Smooth muscle cell (in vitro differentiated cells): ENCODE data around the gene PPP2R2C. TPM values are rescaled to one million over a fixed set of nuclear protein-coding genes. Genes with fewer than 3 reads are reported as not detected.

Experiments used
- DNase-seq: peaks from one replicate; lab custom pipeline; 2025; ENCODE audit not compliant: unreplicated experiment; lab: John Stamatoyannopoulos, UW
- H2AFZ ChIP-seq: fragments of 200-600 bp; sonication (generic); 2 replicates; pipeline ENCODE4 v1.6.0; 2016; ENCODE audit warnings: antibody characterized with exemption, low read depth, mild to moderate bottlenecking
- H3F3A ChIP-seq: fragments of 200-600 bp; sonication (generic); 2 replicates; pipeline ENCODE4 v1.6.0; 2017; ENCODE audit warnings: antibody characterized with exemption, low read depth
- H3K27ac ChIP-seq: fragments of 200-600 bp; sonication (generic); 2 replicates; pipeline ENCODE4 v1.5.1; 2016; ENCODE audit warnings: low read depth, mild to moderate bottlenecking
- H3K27me3 ChIP-seq: fragments of 200-600 bp; sonication (generic); 2 replicates; pipeline ENCODE4 v1.6.1; 2016; ENCODE audit warnings: low read depth, mild to moderate bottlenecking
- H3K36me3 ChIP-seq: fragments of 200-600 bp; sonication (generic); 2 replicates; pipeline ENCODE4 v1.5.1; 2016; ENCODE audit warnings: low read depth
- H3K4me1 ChIP-seq: fragments of 200-600 bp; sonication (generic); 2 replicates; pipeline ENCODE4 v1.5.1; 2016; ENCODE audit warnings: low read depth
- H3K4me2 ChIP-seq: fragments of 200-600 bp; sonication (generic); 2 replicates; pipeline ENCODE4 v1.6.0; 2016; ENCODE audit warnings: mild to moderate bottlenecking
- H3K4me3 ChIP-seq: fragments of 200-600 bp; sonication (generic); 2 replicates; pipeline ENCODE4 v1.5.1; 2016; ENCODE audit warnings: mild to moderate bottlenecking
- H3K79me2 ChIP-seq: fragments of 200-600 bp; sonication (generic); 2 replicates; pipeline ENCODE4 v1.6.0; 2016; ENCODE audit warnings: low read depth, mild to moderate bottlenecking
- H3K9ac ChIP-seq: fragments of 200-600 bp; sonication (generic); 2 replicates; pipeline ENCODE4 v1.6.0; 2016; ENCODE audit warnings: low read depth
- H3K9me3 ChIP-seq: fragments of 200-600 bp; sonication (generic); replicated peaks from 2 replicates; pipeline ENCODE4 v1.5.1; 2016; ENCODE audit warnings: low read depth
- H4K20me1 ChIP-seq: fragments of 200-600 bp; sonication (generic); 2 replicates; pipeline ENCODE4 v1.6.0; 2016; ENCODE audit warnings: low read depth
- WGBS: methylation state at CpG from one replicate; pipeline ENCODE4 v1.1.7; 2016; ENCODE audit warnings: low lambda C conversion rate; 5-methylcytosine and 5-hydroxymethylcytosine counted together
- polyA plus RNA-seq: library from polyadenylated mRNA; unstranded; fragments of >200 nt; fragmentation: Nextera tagmentation; extraction: Ambion mirVana; gene quantifications from 2 replicates; pipeline ENCODE4 v1.2.1, GENCODE V29; 2016
- total RNA-seq: library from RNA; depleted of rRNA; stranded (reverse); fragments of >200 nt; gene quantifications from 2 replicates; pipeline ENCODE4 v1.2.3, GENCODE V29; 2014
- TF ChIP-seq, protein P1 (sequence below): fragments of 200-600 bp; sonication (generic); IDR thresholded peaks from 2 replicates; pipeline ENCODE4 v1.5.1; 2017; ENCODE audit warnings: borderline replicate concordance, mild to moderate bottlenecking, antibody characterized with exemption; ENCODE audit not compliant: insufficient read depth, poor library complexity, severe bottlenecking

The PPP2R2C gene
- total and polyA plus RNA-seq, 2 experiments from 2014 or later: 0.54 to 1.8 TPM

DNA sequence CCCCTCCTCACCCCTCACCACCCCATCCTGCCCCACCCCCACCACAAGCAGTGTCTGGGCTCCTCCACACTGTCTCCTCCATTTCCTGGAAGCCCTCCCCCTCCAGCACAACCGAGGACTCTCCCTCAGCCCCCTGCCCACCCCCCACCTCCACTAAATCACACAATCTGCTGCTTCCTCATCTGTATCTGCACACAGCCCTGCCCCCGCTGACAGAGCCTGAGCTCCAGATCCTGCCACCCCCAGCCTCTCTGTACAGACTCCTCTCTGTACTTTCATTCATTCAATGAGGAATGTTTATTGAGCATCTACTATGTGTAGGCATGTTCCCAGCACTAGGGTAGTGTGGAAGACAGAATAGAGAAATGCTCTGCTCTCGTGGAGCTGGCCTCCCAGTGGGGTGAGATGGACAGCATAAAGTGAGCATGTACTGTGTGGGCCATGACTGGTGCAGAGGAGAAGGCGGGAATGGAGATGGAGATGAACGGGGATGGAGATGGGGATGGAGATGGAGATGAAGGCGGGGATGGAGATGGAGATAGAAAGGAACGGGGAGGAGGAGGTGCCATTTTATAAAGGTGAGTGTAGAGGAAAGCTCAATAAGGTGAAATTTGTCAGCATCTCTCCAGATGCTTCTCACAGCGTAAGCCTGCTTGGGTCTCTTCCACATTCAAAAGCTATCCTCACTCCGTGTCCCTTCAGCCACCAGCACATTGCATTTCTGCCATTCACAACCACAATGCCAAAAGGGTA lies 2.5 kb upstream of the PPP2R2C start:
- 84% methylated on average over 9 of the region's 9 CpGs for WGBS
- Histone ChIP-seq H3K4me1 (peaks cover 11% of the 10 kb centered on the region), H3K4me2 (no peak overlapping the region), H3K27me3 (peaks cover 49% of the 10 kb centered on the region), H3K27ac (no peak overlapping the region), H3K79me2 (no peaks in the 10 kb centered on the region), H4K20me1 (no peaks in the 10 kb centered on the region), H3K36me3 (no peaks in the 10 kb centered on the region), H3F3A (no peaks in the 10 kb centered on the region), H3K9ac (no peak overlapping the region), H3K4me3 (no peak overlapping the region), H3K9me3 (no peaks in the 10 kb centered on the region), H2AFZ (no peak overlapping the region)
- no peak for DNase-seq
- TF ChIP-seq, protein P1, sequence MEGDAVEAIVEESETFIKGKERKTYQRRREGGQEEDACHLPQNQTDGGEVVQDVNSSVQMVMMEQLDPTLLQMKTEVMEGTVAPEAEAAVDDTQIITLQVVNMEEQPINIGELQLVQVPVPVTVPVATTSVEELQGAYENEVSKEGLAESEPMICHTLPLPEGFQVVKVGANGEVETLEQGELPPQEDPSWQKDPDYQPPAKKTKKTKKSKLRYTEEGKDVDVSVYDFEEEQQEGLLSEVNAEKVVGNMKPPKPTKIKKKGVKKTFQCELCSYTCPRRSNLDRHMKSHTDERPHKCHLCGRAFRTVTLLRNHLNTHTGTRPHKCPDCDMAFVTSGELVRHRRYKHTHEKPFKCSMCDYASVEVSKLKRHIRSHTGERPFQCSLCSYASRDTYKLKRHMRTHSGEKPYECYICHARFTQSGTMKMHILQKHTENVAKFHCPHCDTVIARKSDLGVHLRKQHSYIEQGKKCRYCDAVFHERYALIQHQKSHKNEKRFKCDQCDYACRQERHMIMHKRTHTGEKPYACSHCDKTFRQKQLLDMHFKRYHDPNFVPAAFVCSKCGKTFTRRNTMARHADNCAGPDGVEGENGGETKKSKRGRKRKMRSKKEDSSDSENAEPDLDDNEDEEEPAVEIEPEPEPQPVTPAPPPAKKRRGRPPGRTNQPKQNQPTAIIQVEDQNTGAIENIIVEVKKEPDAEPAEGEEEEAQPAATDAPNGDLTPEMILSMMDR: no peak

DNA sequence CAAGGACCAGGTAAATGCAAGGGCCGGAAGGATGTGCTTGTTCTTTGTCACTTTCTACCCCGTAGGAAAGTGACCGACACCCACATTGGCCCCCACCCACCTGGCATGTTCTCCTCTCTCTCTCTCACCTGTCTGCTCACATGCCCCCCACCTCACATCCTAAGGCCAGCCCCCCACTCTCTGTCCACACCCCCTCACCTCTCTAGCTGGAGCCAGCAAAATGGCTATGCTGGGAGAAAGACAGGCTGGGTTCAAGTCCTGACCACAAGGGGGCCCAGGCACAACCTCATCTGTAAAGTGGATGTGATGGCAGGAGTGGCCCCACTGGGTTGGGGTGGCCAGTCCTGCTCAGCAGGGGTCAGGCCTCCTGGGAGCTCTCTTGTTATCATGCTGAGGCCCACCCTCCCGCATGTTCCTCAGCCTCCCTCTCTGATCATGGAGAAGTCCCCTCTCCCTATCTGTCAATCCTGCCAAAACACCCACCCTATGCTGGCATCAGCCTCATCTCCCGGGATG lies 1.7 kb upstream of the PPP2R2C start:
- Histone ChIP-seq H3F3A (no peaks in the 10 kb centered on the region), H3K27me3 (peaks cover 57% of the 10 kb centered on the region), H3K27ac (no peak overlapping the region), H3K9me3 (no peaks in the 10 kb centered on the region), H3K79me2 (no peaks in the 10 kb centered on the region), H4K20me1 (no peaks in the 10 kb centered on the region), H3K4me2 (no peak overlapping the region), H3K9ac (no peak overlapping the region), H3K4me1 (peaks cover 11% of the 10 kb centered on the region), H3K4me3 (no peak overlapping the region), H3K36me3 (no peaks in the 10 kb centered on the region), H2AFZ (no peak overlapping the region)
- 58% methylated on average over 5 of the region's 5 CpGs for WGBS
- TF ChIP-seq, protein P1: peak; percentile 12
- no peak for DNase-seq

DNA sequence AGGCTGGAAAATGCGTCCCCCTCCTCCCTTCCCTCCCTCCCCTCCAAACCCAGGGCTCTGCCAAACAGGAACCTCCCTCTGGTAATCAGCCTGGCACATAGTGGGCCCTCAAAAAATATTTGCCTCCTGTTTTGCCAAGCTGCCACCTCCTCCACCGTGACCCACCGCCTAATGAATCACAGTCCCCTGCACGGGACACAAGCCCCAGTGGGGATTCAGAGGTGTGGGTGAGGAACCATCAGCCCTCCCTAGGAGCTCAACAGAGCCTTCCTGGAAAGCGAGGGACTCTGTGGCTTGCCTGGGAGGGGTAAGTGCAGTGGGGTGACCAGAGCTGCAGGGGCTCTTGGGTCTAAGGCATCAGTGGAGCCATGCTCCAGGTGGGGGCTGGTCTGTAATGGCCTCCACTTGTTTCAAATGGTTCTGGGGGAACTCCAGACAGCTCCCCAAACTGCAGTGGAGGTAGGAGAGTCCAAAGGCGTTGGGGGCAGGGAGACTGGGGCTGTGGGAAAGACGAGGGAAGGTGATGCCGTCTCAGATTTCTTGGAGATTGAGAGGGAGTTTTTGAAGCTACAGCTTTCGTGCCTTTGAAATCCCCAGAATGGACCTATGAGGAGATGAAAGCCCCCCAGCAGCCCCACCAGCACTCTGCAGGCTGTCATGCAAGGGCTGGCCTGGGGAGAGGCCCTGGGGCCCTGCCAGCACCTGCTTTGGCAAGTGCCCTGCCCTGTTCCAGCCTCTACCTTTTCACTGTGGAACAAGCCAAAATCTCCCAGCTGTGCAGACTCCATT lies 1.0 kb upstream of the PPP2R2C start:
- H3K27ac ChIP-seq: no peak overlapping the region
- H3K27me3 ChIP-seq: peaks cover 62% of the 10 kb centered on the region
- no peaks in the 10 kb centered on the region for H3K36me3 ChIP-seq
- peaks cover 11% of the 10 kb centered on the region for H3K4me1 ChIP-seq
- no peak overlapping the region for H2AFZ ChIP-seq
- no peaks in the 10 kb centered on the region for H3F3A ChIP-seq
- no peak overlapping the region for H3K4me2 ChIP-seq
- no peak overlapping the region for H3K4me3 ChIP-seq
- WGBS: 72% methylated on average over 8 of the region's 9 CpGs
- no peaks in the 10 kb centered on the region for H4K20me1 ChIP-seq
- H3K9ac ChIP-seq: no peak overlapping the region
- no peaks in the 10 kb centered on the region for H3K79me2 ChIP-seq
- DNase-seq: no peak
- H3K9me3 ChIP-seq: no peaks in the 10 kb centered on the region
- TF ChIP-seq, protein P1: no peak
